Neutrophil (primary cell): ENCODE data around the gene GLT1D1.

Experiments used
- H3K27ac ChIP-seq: fragments of 200-600 bp; sonication (generic); 2 replicates; pipeline ENCODE4 v1.5.1; 2016; ENCODE audit warnings: mild to moderate bottlenecking, moderate library complexity
- H3K27me3 ChIP-seq: fragments of 200-600 bp; sonication (generic); 2 replicates; pipeline ENCODE4 v1.6.0; 2016; ENCODE audit warnings: mild to moderate bottlenecking
- H3K36me3 ChIP-seq: fragments of 200-600 bp; sonication (generic); 2 replicates; pipeline ENCODE4 v1.5.1; 2017
- H3K4me1 ChIP-seq, 2 experiments: fragments of 200-600 bp in 1 of 2; sonication (generic) in 1 of 2; 1 replicate in 1 of 2; 2 replicates in 1 of 2; pipeline versions ENCODE4 v1.5.1 to v1.6.1; 2013 to 2016; ENCODE audit warnings: low read depth in 1 of 2, low read length in 1 of 2, mild to moderate bottlenecking in 1 of 2, moderate library complexity in 1 of 2; ENCODE audit not compliant: control insufficient read depth in 1 of 2, insufficient read depth in 1 of 2
- H3K4me3 ChIP-seq, 2 experiments: fragments of 200-600 bp in 1 of 2; sonication (generic) in 1 of 2; 1 replicate in 1 of 2; 2 replicates in 1 of 2; pipeline ENCODE4 v1.5.1; 2013 to 2016; ENCODE audit warnings: low read depth in 1 of 2, low read length in 1 of 2, mild to moderate bottlenecking in 1 of 2, moderate library complexity in 1 of 2
- H3K9me3 ChIP-seq: fragments of 200-600 bp; sonication (generic); 2 replicates; pipeline ENCODE4 v1.5.1; 2016
- CTCF ChIP-seq: fragments of 200-600 bp; sonication (generic); IDR thresholded peaks from 2 replicates; pipeline ENCODE4 v1.5.1; 2016; ENCODE audit warnings: antibody characterized with exemption

GLT1D1 gene

GRCh38 chr12:128911861-128912260, 58.6 kb downstream of the GLT1D1 start:
- Histone ChIP-seq H3K4me3 (no peak overlapping the region), H3K36me3 (peaks cover 59% of the 10 kb centered on the region), H3K27me3 (no peaks in the 10 kb centered on the region), H3K27ac (no peak overlapping the region), H3K4me1 (no peaks in the 10 kb centered on the region), H3K9me3 (no peaks in the 10 kb centered on the region)
- no peak for TF ChIP-seq CTCF

GRCh38 chr12:128914908-128915563, 61.8 kb downstream of the GLT1D1 start:
- Histone ChIP-seq H3K9me3 (no peaks in the 10 kb centered on the region), H3K27me3 (no peaks in the 10 kb centered on the region), H3K4me1 (no peaks in the 10 kb centered on the region), H3K36me3 (peaks cover 86% of the 10 kb centered on the region), H3K27ac (peak overlapping the region; percentile 66), H3K4me3 (no peak overlapping the region)
- TF ChIP-seq CTCF: no peak

- TF ChIP-seq CTCF: no peak
- Histone ChIP-seq H3K4me3 (no peak overlapping the region), H3K4me1 (no peaks in the 10 kb centered on the region), H3K27ac (no peak overlapping the region), H3K9me3 (no peaks in the 10 kb centered on the region), H3K27me3 (no peaks in the 10 kb centered on the region), H3K36me3 (peaks cover 90% of the 10 kb centered on the region)
Observed at GRCh38 chr12:128916425-128916824, 63.1 kb downstream of the GLT1D1 start.

- Histone ChIP-seq H3K4me3 (no peak overlapping the region), H3K9me3 (no peaks in the 10 kb centered on the region), H3K27ac (no peak overlapping the region), H3K27me3 (no peaks in the 10 kb centered on the region), H3K4me1 (no peaks in the 10 kb centered on the region), H3K36me3 (peaks cover 94% of the 10 kb centered on the region)
- no peak for TF ChIP-seq CTCF
Observed at GRCh38 chr12:128918481-128919260, 65.4 kb downstream of the GLT1D1 start.

- Histone ChIP-seq H3K27ac (peak overlapping the region; percentile 5), H3K27me3 (no peaks in the 10 kb centered on the region), H3K36me3 (peaks cover 94% of the 10 kb centered on the region), H3K9me3 (no peaks in the 10 kb centered on the region), H3K4me3 (no peak overlapping the region), H3K4me1 (no peaks in the 10 kb centered on the region)
- TF ChIP-seq CTCF: no peak
Observed at GRCh38 chr12:128920468-128920867, 67.2 kb downstream of the GLT1D1 start.
